Left cardiac atrium (tissue), 4 donors: ENCODE data around the gene PDZD2. TPM values are rescaled to one million over a fixed set of nuclear protein-coding genes. Genes with fewer than 3 reads are reported as not detected.
"Not testable (repeated sequence)": the region's sequence is repeated elsewhere in the genome, so short reads cannot be mapped to it uniquely, and the experiment has no call there.

ENCODE experiments used
- ATAC-seq, 2 donors: fragments of 200-7000 bp; cut with Tn5 transposase; one replicate each; pipeline ENCODE4 v1.9.1; 2020; ENCODE audit warnings: mild to moderate bottlenecking in 2 of 2, moderate library complexity in 2 of 2
- DNase-seq: peaks from one replicate; pipeline ENCODE4 v3.0.0-alpha.2; 2020
- intact Hi-C, 2 donors: fragments of 100-400 bp; cut with DNase I; formaldehyde crosslinking; loops; one replicate each; pipeline versions ENCODE4 v1.14.1 to v1.15.1; 2022 to 2023
- total RNA-seq, 2 donors: library from RNA; stranded (reverse); fragmentation: NEBNext Ultra II Directional; extraction: Animal tissue kit (Norgen Biotek cat#: 25700); gene quantifications; one replicate each; pipeline ENCODE4 v1.2.1, GENCODE V29; 2021
- donor health status: DM: no; HTN: yes; CAD: no.
- donor health status: DM: no; HTN: yes; CAD: no; lungs with severe emphysema.
- donor health status: DM: yes; HTN: yes; CAD: no.
- donor health status: Dilated cardiomyopathy.

Gene PDZD2
- total RNA-seq, 2 donors from 2014 or later: 66.2 to 77.3 TPM

DNA sequence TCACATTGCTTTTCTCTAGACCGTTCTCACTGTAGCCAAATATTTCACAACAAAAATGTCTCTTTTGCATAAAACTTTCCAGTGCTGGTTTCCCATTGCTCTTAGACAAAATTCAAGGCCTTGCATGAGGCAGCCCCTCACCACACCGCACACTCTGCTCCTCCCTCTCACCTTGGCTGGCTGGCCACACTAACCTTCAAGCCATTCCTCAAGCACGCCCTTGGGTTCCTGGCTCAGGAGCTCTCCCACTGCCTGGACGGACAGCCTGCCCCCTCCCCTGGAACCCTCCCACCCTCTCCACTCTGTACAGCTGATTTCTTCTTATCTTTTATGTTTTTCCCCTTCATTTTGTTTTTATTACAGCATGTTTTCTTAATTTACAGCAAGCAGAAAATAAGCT, 83.2 kb downstream of the PDZD2 start:
- no peak for DNase-seq
- intact Hi-C loops: no loop called here
- ATAC-seq: peak in 1 of 2 donors; percentile 23

DNA sequence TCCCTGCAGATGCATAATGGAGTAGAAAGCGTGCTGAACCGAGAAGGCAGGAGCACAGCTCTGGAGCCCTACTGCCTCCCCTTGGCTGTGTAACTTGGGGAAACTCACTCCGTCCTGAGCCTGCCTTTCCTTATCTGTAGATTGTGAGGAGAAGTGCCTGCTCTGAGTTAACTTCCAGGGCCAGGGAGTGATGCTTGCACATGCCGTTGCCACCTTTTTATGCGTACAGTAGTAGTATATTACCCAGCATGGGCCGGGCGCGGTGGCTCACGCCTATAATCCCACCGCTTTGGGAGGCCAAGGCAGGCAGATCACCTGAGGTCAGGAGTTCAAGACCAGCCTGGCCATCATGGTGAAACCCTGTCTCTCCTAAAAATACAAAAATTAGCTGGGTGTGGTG, 87.1 kb downstream of the PDZD2 start:
- ATAC-seq (no peak), DNase-seq (no peak)
- intact Hi-C loops: no loop called here

DNA sequence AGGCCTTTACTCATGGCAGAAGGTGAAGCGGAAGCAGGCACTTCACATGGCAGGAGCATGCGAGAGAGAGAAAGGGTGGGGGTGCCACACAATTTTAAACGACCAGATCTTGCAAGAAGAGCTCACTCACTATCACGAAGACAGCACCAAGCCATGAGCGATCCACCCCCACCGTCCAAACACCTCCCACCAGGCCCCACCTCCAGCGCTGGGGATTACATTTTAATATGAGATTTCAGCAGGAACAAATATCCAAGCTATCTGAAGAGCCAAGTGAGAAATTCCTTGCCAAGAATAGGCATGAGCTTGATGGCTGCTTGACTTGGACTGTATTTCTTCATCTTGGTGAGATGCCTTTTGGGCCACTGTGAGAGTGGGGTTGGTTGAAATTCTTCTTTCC, 88.0 kb downstream of the PDZD2 start:
- intact Hi-C loops: no loop called here
- DNase-seq: no peak
- ATAC-seq: peak; percentile 64 to 85

DNA sequence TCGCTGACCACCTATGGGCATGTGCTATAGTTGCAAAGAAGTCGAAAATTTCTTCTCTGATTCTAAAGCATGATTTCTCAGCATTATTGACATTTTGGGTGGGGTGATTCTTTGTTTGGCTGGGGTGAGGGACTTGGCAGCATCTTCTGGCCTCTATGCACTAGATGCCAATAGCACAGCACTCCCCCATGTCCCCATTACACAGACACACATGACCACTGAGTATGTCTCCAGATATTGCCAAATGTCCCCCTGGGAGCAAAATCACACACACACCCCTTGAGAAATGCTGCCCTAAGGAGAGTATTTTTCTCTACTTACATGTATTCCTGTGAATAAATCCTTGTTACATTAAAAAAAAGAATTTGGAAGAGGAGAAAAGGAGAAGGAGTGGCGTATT, 89.1 kb downstream of the PDZD2 start:
- intact Hi-C loops: no loop called here
- ATAC-seq: peak in 1 of 2 donors; percentile 70
- DNase-seq: no peak

DNA sequence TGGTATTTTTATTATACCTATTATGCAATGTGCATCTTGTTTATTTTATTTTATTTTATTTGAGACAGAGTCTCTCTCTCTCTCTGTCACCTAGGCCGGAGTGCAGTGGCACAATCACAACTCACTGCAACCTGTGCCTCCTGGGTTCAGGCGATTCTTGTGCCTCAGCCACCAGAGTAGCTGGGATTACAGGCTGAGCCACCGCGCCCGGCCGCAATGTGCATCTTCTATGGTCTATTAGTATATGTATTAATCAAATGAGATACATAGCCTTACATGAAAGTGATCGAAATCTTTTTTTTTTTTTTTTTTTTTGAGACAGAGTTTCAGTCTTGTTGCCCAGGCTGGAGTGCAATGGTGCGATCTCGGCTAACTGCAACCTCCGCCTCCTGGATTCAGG, 89.9 kb downstream of the PDZD2 start:
- intact Hi-C loops, ATAC-seq: not testable (repeated sequence)

DNA sequence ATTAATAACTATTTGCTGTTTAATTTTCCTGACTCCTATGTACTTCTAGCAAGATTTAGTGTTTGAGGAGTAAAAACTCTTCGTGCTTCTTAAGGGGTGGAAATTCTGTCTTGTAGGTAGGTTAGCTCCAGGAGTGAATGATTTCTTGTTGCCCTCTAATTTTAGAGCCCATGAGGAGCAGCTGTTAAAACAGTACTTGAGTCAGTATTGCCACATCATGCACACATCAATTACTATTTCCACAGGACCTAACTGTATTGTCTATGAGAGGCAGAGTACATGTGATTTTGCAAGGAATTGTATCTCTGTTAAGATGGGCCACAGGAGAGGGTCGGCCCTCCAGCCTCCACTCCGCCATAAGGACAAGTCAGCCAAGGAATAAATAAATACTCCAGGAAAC, 91.2 kb downstream of the PDZD2 start:
- ATAC-seq: no peak
- DNase-seq: no peak
- intact Hi-C loops: no loop called here

More for the DNA sequence above, 89.9 kb downstream of the PDZD2 start:
- not testable (repeated sequence) for DNase-seq

DNA sequence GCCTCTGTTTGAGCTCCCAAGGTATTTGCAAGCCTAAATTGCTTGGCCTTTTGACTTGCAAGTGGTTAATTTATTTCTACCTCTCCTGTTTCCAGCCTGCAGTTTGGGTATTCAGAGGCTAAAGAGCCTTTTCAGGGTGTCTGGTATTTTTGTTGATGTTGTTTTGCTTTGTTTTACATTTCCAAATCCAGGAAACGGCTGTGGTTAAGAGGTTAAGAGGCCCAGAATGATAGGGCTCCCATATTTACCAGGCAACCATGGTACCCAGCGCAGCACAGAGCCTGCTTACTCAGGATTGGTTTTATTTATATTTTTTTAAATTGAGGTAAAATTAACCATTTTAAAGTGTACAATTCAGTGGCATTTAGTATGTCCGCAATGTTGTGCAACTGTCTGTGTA, 92.1 kb downstream of the PDZD2 start:
- intact Hi-C loops: no loop called here
- ATAC-seq (no peak), DNase-seq (no peak)

DNA sequence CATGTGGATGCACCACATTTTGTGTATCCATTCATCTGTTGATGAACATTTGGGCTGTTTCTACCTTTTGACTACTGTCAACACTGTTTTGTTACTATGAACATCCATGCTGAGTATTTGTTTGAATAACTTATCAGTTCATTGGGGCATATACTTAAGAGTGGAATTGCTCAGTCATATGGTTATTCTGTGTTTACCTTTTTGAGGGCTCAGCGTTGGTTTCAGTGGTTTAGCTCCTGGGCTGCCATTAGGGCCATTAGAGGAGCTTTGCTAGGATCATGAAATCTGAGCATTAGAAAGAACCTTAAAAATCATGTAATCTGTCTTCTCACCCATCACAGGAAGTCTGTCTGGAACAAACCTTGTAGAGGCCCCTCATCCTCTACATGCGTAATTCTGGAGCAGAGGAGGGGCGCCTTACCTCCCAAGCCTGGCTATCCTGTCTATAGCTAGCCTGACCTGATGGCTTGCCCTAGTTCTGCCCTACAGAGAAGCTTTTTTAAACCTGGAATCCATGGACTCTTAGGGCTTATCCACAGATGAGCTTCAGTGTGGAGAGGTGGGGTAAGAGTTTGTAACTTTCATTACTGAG, 92.9 kb downstream of the PDZD2 start:
- no peak for ATAC-seq
- DNase-seq: no peak
- intact Hi-C loops: no loop called here

DNA sequence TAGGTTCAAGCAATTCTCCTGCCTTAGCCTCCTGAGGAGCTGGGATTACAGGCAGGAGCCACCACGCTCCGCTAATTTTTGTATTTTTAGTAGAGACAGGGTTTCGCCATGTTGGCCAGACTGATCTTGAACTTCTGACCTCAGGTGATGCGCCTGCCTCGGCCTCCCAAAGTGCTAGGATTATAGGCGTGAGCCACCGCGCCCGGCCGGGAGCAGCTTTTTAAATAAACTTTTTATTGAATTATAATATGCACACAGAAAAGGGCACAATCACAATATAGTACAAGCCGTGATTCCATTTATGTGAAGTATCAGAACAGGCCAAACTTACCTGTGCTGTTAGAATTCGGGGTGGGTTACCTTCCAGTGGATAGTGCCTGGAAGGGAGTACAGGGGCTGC, 93.9 kb downstream of the PDZD2 start:
- DNase-seq, ATAC-seq, intact Hi-C loops: not testable (repeated sequence)

DNA sequence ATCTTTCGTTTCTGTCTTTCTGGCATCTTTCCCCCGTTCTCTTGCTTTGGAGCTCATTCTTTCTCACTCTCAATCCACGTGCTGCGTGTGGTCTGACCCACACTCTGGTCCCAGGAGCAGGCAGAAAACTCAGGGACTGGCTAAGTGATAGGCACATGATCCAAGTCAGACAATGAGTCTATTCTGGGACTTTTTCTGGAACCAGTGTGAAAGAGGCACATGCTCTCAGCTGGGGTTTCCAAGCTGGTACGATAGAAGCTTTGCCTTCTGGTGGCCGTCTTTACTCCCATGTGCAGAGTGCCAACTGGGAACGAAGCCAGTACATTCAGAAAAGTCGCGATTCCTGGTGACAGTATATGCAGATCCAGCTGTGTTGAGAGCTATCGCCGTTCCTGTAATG, 94.4 kb downstream of the PDZD2 start:
- peak; percentile 81 to 83 for ATAC-seq
- intact Hi-C loops: no loop called here

DNA sequence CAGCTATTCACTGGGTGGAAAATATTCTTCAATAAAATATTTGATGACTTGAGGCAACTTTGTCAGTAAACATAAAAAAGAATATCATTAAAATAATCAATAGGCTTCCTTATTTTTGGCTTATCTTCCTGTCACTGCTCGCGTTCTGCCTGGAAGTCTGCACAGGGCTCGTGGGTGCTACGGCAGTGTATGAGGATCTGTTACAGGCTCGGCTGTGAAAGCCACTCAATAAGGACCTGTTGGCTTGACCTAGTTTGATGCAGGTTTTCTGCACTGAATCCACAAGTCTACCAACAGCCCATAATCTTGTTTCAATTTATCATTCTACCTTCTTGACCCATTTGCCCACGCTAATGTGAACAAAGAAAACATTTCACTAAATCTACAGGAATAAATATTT, 97.2 kb downstream of the PDZD2 start:
- intact Hi-C loops: no loop called here
- DNase-seq: no peak
- no peak for ATAC-seq

More for the DNA sequence above, 94.4 kb downstream of the PDZD2 start:
- DNase-seq: no peak

DNA sequence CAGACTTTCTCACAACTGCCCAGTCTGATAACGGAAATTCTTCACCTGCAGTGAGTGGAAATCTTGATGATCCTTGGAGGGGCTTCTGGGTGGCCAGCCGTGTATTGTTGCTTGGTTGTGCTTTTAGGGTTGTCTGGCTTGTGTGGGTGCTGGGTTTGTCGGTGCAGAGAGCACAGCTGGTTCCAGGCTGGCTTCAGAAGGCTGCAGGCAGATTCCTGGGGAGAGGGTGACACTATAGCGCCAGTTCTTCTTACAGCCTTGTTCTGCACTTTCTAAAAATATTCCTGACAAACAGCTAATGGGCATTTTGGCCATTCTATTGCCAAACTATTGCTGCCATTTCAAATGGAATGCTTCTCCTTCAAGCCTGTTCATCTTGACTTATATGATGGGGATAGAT, 99.3 kb downstream of the PDZD2 start:
- ATAC-seq: peak; percentile 57 to 62
- DNase-seq: no peak
- intact Hi-C loops: no loop called here

DNA sequence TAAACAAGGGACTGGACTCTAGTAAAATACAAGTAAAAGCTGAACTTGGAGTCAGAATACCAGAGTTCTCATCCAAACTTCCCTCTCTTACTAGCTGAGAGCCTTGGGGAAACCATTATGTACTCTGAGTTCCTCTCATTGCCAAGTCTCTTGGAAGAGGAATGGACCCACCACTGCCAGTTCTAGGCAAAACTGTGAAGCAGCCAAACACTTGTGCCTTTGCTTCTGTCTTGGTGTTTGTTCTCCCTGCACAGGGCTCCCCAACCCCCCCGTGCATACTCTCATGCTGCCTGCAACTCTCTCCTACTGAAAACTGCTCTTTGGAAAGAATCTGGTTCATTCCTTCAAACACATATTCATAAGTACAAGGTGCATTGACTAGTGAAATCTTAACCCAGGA, 102.6 kb downstream of the PDZD2 start:
- no peak for DNase-seq
- intact Hi-C loops: no loop called here
- ATAC-seq: peak; percentile 77 to 86

DNA sequence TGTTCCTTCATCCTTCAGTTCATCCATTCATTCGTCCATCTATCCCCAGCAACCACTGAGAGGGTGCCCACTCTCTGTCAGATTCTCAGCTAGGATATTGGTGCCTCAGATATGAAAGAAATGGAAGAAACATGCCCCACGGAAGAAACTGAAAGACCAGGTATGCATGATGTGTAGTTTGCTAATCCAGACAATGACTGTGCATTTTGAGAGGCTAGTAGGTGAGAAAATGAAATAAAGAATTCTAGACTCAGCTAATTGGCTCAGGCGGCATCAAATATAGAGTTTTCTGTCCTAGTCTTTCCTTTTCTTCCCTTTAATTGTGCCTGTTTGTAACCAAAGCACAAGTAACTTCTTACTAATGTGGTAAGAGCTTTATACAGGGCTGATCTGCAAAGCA, 104.7 kb downstream of the PDZD2 start:
- intact Hi-C loops: no loop called here

DNA sequence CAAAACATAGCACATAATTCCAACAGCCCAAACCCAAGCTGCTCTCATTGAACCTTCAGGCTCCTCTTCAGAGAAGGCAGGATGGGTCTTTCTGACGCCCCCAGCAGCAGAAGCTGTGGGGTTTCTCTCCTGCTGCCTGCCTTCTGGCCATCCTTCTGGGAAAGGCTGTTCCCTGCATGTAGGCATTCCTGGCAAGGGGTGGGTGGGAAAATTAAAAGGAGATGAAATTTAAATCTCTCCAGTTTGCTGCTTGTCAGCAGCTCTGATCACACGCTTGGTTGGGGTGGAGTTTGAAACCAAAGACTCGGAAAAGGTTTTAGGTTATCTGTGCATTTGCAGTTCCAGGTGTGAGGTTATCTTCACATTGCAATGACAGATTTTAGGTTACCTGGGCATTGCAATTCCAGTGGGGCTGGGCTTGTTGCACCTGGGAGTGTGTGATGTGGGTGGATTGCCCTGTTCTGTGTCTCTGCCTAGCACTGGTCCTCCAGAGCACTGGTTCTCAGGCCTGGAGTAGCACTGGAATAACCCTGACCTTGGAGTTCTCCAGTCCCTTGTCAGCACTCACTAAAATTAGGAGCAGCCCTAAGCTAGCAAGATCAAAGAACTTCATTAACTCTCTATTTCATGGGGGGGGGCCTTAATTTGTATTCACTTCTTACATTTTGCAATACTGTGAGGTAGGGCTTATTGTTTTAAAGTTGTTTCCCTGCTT, 109.7 kb downstream of the PDZD2 start:
- DNase-seq: no peak
- intact Hi-C loops: no loop called here
- peak; percentile 51 to 56 for ATAC-seq

More for the DNA sequence above, 104.7 kb downstream of the PDZD2 start:
- ATAC-seq: no peak
- DNase-seq: no peak

DNA sequence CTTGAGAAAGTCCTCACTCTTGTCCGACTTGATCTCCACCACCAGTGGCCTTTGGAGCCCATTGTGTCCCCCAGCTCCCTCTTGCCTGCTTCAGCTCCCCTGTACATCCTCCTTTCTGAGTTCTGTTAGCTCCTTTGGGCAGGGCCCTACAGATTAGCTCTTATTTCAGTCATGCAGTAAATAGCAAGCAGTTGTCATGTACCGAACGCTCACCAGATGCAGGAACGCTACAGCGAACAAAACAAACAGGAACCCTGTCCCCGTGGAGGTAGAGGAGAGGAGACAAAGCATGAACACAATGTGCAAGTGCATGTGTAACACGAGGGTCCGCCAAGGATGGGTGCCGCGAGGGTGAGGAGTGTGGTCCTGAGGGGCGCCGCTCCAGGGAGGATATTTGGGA, 111.3 kb downstream of the PDZD2 start:
- ATAC-seq (no peak), DNase-seq (no peak)
- intact Hi-C loops: no loop called here

DNA sequence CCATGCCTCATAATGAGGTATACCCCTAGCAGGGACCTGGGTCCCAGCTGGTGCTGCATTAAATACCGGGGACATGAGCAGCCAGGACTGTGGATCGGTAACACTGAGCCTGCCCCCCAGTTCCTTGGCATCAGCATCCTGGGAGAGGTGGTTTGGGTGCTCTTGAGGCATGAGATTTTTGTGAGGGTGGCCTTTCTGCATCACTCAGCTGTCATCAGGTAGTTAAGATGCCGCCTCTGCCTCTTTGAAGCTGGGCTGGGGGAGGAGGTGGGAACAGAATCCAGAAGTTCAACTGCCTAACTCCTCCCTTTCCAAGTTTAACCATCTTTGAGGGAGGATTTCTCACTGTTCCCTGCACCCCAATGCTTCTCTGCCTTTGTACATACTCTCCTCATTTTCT, 112.7 kb downstream of the PDZD2 start:
- no peak for ATAC-seq
- no peak for DNase-seq
- intact Hi-C loops: no loop called here

DNA sequence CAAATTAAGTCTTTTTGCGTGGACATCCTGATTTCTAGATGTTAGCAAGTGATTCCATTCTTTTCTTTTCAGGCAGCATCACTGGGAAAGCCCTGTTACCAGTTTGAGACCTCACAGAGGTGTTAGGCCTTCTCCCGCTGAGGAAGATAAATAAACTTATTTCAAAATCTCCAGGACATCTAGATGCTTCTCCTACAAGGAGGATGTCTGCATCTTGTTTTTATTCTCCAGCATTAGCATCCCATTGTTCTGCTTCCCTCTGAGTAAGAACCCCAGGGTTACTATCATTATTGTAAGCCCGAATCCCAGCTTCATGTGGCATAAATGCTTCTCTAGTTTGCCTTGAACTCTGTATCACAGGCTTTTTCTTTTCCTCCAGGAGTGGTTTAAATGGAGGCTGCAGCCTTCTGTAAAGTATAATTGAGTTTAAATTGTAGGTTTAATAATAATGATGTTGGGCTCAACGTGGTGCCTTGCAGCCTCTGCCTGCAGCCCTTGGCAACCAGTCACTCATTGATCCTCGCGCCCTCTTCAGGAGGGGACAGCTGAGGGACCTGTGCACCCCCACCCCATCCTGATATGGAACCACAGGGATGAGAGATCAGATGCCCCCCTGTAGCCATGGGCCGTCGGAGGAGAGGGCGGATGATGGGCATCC, 114.9 kb downstream of the PDZD2 start:
- DNase-seq (no peak), ATAC-seq (no peak)
- intact Hi-C loops: no loop called here

DNA sequence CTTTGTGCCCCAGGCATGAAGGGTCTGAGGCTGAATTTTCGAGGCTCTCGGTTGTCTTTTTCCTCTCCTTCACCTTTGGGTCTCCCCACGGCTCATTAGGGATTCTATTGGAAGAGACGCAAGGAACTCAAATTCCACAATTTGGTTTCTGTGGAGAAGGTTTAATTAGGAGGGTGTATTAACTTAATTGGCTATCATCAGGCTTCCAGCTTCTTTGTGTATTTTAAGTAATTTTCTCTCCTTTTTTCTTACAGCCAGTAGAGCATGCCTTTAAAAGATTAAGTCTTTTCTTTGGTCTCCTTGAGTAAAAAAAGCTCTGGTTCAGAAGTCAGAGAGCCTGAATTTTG, 115.4 kb downstream of the PDZD2 start:
- ATAC-seq: no peak
- intact Hi-C loops: no loop called here
- no peak for DNase-seq

DNA sequence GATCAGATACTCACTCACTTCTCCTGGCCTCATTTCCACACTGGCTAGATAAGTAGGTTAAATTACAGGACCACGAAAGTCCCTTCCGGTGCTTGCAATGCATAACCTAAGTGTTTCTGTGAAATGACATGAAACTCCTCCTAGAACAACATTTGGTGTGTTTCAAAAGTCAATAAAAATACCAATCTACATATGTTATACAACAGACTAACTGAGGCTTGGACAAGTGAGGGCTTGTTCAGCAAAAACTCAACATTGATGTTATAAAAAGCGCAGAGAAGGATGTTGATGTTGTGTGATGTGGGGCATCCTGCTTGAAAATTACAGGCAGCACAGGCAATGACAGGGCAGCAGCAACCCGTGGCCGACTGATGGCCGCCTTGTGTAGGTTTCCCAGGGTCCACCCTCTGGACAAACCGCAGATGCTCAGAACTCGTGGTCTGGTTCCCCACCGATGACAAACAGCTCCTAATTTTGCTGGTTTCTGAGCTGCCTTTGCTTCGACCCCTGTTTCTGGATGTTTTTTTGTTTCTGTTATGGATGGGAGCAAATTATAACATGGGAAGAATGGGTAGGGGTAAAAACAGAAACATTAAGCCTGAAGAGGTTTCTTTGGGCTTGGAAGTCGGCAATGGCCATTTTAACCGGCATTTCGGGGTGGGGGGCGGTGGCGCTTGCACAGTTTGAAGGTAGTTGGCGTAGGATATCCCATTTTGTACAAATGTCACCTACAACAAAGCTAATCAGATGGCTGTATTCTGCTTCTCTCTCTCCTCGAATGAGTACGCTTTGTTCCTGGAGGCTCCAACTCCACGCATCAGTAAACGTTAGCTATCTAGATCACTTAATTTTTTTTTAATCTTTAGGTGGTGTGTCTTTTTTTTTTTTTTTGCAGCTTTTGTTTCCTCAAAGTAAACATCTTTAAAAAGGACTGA, 116.1 kb downstream of the PDZD2 start:
- no peak for DNase-seq
- intact Hi-C loops: no loop called here
- no peak for ATAC-seq
